ENCODE results near the gene LAMTOR2.
"Not testable (repeated sequence)": the region's sequence is repeated elsewhere in the genome, so short reads cannot be mapped to it uniquely, and the experiment has no call there.

The LAMTOR2 gene

GRCh38 chr1:156054500-156055280, at the start of gene LAMTOR2:
LAMTOR2 (plus strand) TSS chr1:156054782; CDS start chr1:156054890, 108 bp downstream.
- DNase-seq (ENCODE audit: insufficient read length, low spot score): peak; percentile 96
- peak; percentile 97 for FAIRE-seq

- FAIRE-seq (no peak), DNase-seq (ENCODE audit: insufficient read length, low spot score) (no peak)
Measured at GRCh38 chr1:156004843-156005584, 49.6 kb upstream of the LAMTOR2 start.

GRCh38 chr1:156006666-156007376, 47.8 kb upstream of the LAMTOR2 start:
- FAIRE-seq (no peak), DNase-seq (ENCODE audit: insufficient read length, low spot score) (no peak)

GRCh38 chr1:156009404-156009803, 45.2 kb upstream of the LAMTOR2 start:
- no peak for DNase-seq (ENCODE audit: insufficient read length, low spot score)
- no peak for FAIRE-seq

GRCh38 chr1:156012051-156012817, 42.3 kb upstream of the LAMTOR2 start:
- DNase-seq (ENCODE audit: insufficient read length, low spot score) (peak; percentile 66), FAIRE-seq (peak; percentile 95)

GRCh38 chr1:156014829-156015228, 39.8 kb upstream of the LAMTOR2 start:
- DNase-seq (ENCODE audit: insufficient read length, low spot score): no peak

GRCh38 chr1:156019946-156020292, 34.7 kb upstream of the LAMTOR2 start:
- DNase-seq (ENCODE audit: insufficient read length, low spot score) (no peak), FAIRE-seq (peak; percentile 33)

More at GRCh38 chr1:156014829-156015228, 39.8 kb upstream of the LAMTOR2 start:
- FAIRE-seq: no peak

GRCh38 chr1:156020293-156021092, 34.1 kb upstream of the LAMTOR2 start, which contains the start of gene SSR2:
SSR2 (minus strand) TSS chr1:156020951; CDS start chr1:156020167, 784 bp downstream.
- FAIRE-seq: peak; percentile 100
- peak; percentile 93 for DNase-seq (ENCODE audit: insufficient read length, low spot score)

- FAIRE-seq: no peak
- DNase-seq (ENCODE audit: insufficient read length, low spot score): no peak
Measured at GRCh38 chr1:156021093-156021428, 33.5 kb upstream of the LAMTOR2 start.

GRCh38 chr1:156021954-156022353, 32.6 kb upstream of the LAMTOR2 start:
- no peak for DNase-seq (ENCODE audit: insufficient read length, low spot score)
- no peak for FAIRE-seq

GRCh38 chr1:156024801-156025200, 29.8 kb upstream of the LAMTOR2 start:
- FAIRE-seq (no peak), DNase-seq (ENCODE audit: insufficient read length, low spot score) (no peak)

- no peak for FAIRE-seq
- peak; percentile 30 for DNase-seq (ENCODE audit: insufficient read length, low spot score)
Measured at GRCh38 chr1:156025876-156026275, 28.7 kb upstream of the LAMTOR2 start.

- FAIRE-seq: no peak
- no peak for DNase-seq (ENCODE audit: insufficient read length, low spot score)
Measured at GRCh38 chr1:156026588-156026987, 28.0 kb upstream of the LAMTOR2 start.

GRCh38 chr1:156033011-156033410, 21.6 kb upstream of the LAMTOR2 start:
- FAIRE-seq: no peak

GRCh38 chr1:156034991-156035390, 19.6 kb upstream of the LAMTOR2 start:
- DNase-seq (ENCODE audit: insufficient read length, low spot score); FAIRE-seq: not testable (repeated sequence)

More at GRCh38 chr1:156033011-156033410, 21.6 kb upstream of the LAMTOR2 start:
- DNase-seq (ENCODE audit: insufficient read length, low spot score): no peak

GRCh38 chr1:156042828-156043227, 11.8 kb upstream of the LAMTOR2 start:
- FAIRE-seq (no peak), DNase-seq (ENCODE audit: insufficient read length, low spot score) (no peak)

- DNase-seq (ENCODE audit: insufficient read length, low spot score): no peak
- no peak for FAIRE-seq
Measured at GRCh38 chr1:156045076-156045475, 9.5 kb upstream of the LAMTOR2 start.

GRCh38 chr1:156048663-156049258, 5.8 kb upstream of the LAMTOR2 start:
- no peak for FAIRE-seq

GRCh38 chr1:156050376-156050775, 4.2 kb upstream of the LAMTOR2 start:
- DNase-seq (ENCODE audit: insufficient read length, low spot score) (no peak), FAIRE-seq (no peak)

More at GRCh38 chr1:156048663-156049258, 5.8 kb upstream of the LAMTOR2 start:
- DNase-seq (ENCODE audit: insufficient read length, low spot score): no peak
